Neural progenitor cell (in vitro differentiated cells): ENCODE measurements around the gene BAHD1.

Source experiments
- EZH2 ChIP-seq: fragments of 200-600 bp; sonication (generic); IDR thresholded peaks from 2 replicates; pipeline ENCODE4 v1.6.1; 2017; ENCODE audit warnings: antibody characterized with exemption, mild to moderate bottlenecking, moderate library complexity
- EZH2phosphoT487 ChIP-seq: fragments of 200-600 bp; sonication (generic); IDR thresholded peaks from 2 replicates; pipeline ENCODE4 v1.6.1; 2017; ENCODE audit warnings: antibody characterized with exemption
- TF ChIP-seq, protein P1 (sequence below): fragments of 200-600 bp; sonication (generic); IDR thresholded peaks from 2 replicates; pipeline ENCODE4 v1.5.1; 2017; ENCODE audit warnings: antibody characterized with exemption, mild to moderate bottlenecking

GRCh38 chr15:40458495-40459371 lies 18.0 kb downstream of the BAHD1 start:
- TF ChIP-seq, protein P1, sequence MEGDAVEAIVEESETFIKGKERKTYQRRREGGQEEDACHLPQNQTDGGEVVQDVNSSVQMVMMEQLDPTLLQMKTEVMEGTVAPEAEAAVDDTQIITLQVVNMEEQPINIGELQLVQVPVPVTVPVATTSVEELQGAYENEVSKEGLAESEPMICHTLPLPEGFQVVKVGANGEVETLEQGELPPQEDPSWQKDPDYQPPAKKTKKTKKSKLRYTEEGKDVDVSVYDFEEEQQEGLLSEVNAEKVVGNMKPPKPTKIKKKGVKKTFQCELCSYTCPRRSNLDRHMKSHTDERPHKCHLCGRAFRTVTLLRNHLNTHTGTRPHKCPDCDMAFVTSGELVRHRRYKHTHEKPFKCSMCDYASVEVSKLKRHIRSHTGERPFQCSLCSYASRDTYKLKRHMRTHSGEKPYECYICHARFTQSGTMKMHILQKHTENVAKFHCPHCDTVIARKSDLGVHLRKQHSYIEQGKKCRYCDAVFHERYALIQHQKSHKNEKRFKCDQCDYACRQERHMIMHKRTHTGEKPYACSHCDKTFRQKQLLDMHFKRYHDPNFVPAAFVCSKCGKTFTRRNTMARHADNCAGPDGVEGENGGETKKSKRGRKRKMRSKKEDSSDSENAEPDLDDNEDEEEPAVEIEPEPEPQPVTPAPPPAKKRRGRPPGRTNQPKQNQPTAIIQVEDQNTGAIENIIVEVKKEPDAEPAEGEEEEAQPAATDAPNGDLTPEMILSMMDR: no peak
- TF ChIP-seq EZH2: no peak
- no peak for TF ChIP-seq EZH2phosphoT487
